Uterus (tissue), 4 donors: ENCODE measurements around the gene WDR59. TPM values are rescaled to one million over a fixed set of nuclear protein-coding genes. Genes with fewer than 3 reads are reported as not detected.

Source experiments
- DNase-seq, 2 donors: peaks; one replicate each; pipeline ENCODE4 v3.0.0-alpha.2; 2019 to 2020
- H3K27ac ChIP-seq, 2 donors: fragments of 200-600 bp; sonication (generic); 1 replicate in 1 of 2; 2 replicates in 1 of 2; pipeline ENCODE4 v1.5.1; 2016 to 2018
- H3K27me3 ChIP-seq, 2 donors: fragments of 200-600 bp; sonication (generic); one replicate each; pipeline ENCODE4 v1.5.1; 2018 to 2019; ENCODE audit warnings: control low read depth in 1 of 2
- H3K36me3 ChIP-seq, 2 donors: fragments of 200-600 bp; sonication (generic); one replicate each; pipeline ENCODE4 v1.5.1; 2019; ENCODE audit warnings: control low read depth in 1 of 2
- H3K4me1 ChIP-seq, 2 donors: fragments of 200-600 bp; sonication (generic); one replicate each; pipeline ENCODE4 v1.5.1; 2018 to 2019; ENCODE audit warnings: control low read depth in 1 of 2
- H3K4me3 ChIP-seq, 2 donors: fragments of 200-600 bp; sonication (generic); 1 replicate in 1 of 2; 2 replicates in 1 of 2; pipeline ENCODE4 v1.5.1; 2018 to 2019; ENCODE audit warnings: mild to moderate bottlenecking in 1 of 2
- H3K9me3 ChIP-seq, 2 donors: fragments of 200-600 bp; sonication (generic); one replicate each; pipeline ENCODE4 v1.5.1; 2019; ENCODE audit warnings: control low read depth in 1 of 2
- CTCF ChIP-seq, 4 experiments: fragments of 200-600 bp in 2 of 4; fragments of 450-650 bp in 2 of 4; sonication (generic) in 2 of 4; IDR thresholded peaks; one replicate each; pipeline ENCODE4 v1.5.1; 2016 to 2019; ENCODE audit warnings: antibody characterized with exemption in 4 of 4, mild to moderate bottlenecking in 2 of 4, moderate library complexity in 1 of 4
- POLR2A ChIP-seq, 2 donors: fragments of 450-650 bp; IDR thresholded peaks; one replicate each; pipeline ENCODE4 v1.6.1; 2016; ENCODE audit warnings: antibody characterized with exemption in 2 of 2, mild to moderate bottlenecking in 1 of 2, moderate library complexity in 1 of 2
- intact Hi-C: fragments of 100-400 bp; cut with DNase I; formaldehyde crosslinking; loops from one replicate; pipeline ENCODE4 v1.15.1; 2023; ENCODE audit warnings: low total_unique reads
- total RNA-seq, 4 donors: library from RNA; depleted of rRNA in 3 of 4; stranded (reverse); fragments of >200 nt in 3 of 4; gene quantifications; one replicate each; pipeline versions ENCODE4 v1.1.0 to v1.2.4, GENCODE V29; 2014 to 2023
- donor health status: DM: yes; HTN: yes; CAD: no.

WDR59 gene
- total RNA-seq, 4 donors from 2014 or later, result 37.1 to 103 (median 65.0) TPM

- H3K4me3 ChIP-seq, result no peak overlapping the region
- H3K36me3 ChIP-seq, result no peaks in the 10 kb centered on the region
- TF ChIP-seq POLR2A (IDR thresholded peaks at IDR 0.05), result no peak
- TF ChIP-seq CTCF (IDR thresholded peaks at IDR 0.05), result no peak
- intact Hi-C loops, result no loop called here
- H3K27me3 ChIP-seq, result no peaks in the 10 kb centered on the region
- no peaks in the 10 kb centered on the region for H3K4me1 ChIP-seq
- H3K9me3 ChIP-seq, result no peaks in the 10 kb centered on the region
- no peak overlapping the region for H3K27ac ChIP-seq
- no peak for DNase-seq
Measured at GRCh38 chr16:74936902-74937560, 47.9 kb downstream of the WDR59 start.

GRCh38 chr16:74931445-74931844, 53.5 kb downstream of the WDR59 start:
- no peak for DNase-seq
- TF ChIP-seq POLR2A (IDR thresholded peaks at IDR 0.05) (no peak), CTCF (IDR thresholded peaks at IDR 0.05) (no peak)
- Histone ChIP-seq H3K27me3 (no peaks in the 10 kb centered on the region), H3K36me3 (no peaks in the 10 kb centered on the region), H3K4me3 (no peak overlapping the region), H3K9me3 (no peaks in the 10 kb centered on the region), H3K4me1 (no peaks in the 10 kb centered on the region), H3K27ac (no peak overlapping the region)
- intact Hi-C loops, result no loop called here

- H3K36me3 ChIP-seq, result no peaks in the 10 kb centered on the region
Measured at GRCh38 chr16:74929636-74930035, 55.3 kb downstream of the WDR59 start.

GRCh38 chr16:74926805-74927204, 58.1 kb downstream of the WDR59 start:
- H3K4me3 ChIP-seq, result no peak overlapping the region
- TF ChIP-seq CTCF (IDR thresholded peaks at IDR 0.05) (no peak), POLR2A (IDR thresholded peaks at IDR 0.05) (no peak)
- no peaks in the 10 kb centered on the region for H3K36me3 ChIP-seq
- no peak overlapping the region for H3K27ac ChIP-seq
- no peaks in the 10 kb centered on the region for H3K4me1 ChIP-seq
- intact Hi-C loops, result no loop called here
- no peaks in the 10 kb centered on the region for H3K27me3 ChIP-seq
- no peak for DNase-seq
- H3K9me3 ChIP-seq, result no peaks in the 10 kb centered on the region

More at GRCh38 chr16:74929636-74930035, 55.3 kb downstream of the WDR59 start:
- H3K4me1 ChIP-seq, result no peaks in the 10 kb centered on the region
- intact Hi-C loops, result no loop called here
- no peaks in the 10 kb centered on the region for H3K27me3 ChIP-seq
- no peaks in the 10 kb centered on the region for H3K9me3 ChIP-seq
- TF ChIP-seq POLR2A (IDR thresholded peaks at IDR 0.05) (no peak), CTCF (IDR thresholded peaks at IDR 0.05) (no peak)
- H3K27ac ChIP-seq, result no peak overlapping the region
- DNase-seq, result no peak
- H3K4me3 ChIP-seq, result no peak overlapping the region

GRCh38 chr16:74923766-74924460, 61.0 kb downstream of the WDR59 start:
- intact Hi-C loops, result no loop called here
- H3K27ac ChIP-seq, result no peak overlapping the region
- H3K36me3 ChIP-seq, result no peaks in the 10 kb centered on the region

More at GRCh38 chr16:74923766-74924460, 61.0 kb downstream of the WDR59 start:
- TF ChIP-seq CTCF (IDR thresholded peaks at IDR 0.05), result no peak
- TF ChIP-seq POLR2A (IDR thresholded peaks at IDR 0.05), result no peak
- Histone ChIP-seq H3K9me3 (no peaks in the 10 kb centered on the region), H3K27me3 (no peaks in the 10 kb centered on the region), H3K4me3 (no peak overlapping the region), H3K4me1 (no peaks in the 10 kb centered on the region)
- no peak for DNase-seq
